KMS-11 (cell line): Measurements from ENCODE around the gene TBC1D2.

ENCODE experiments used
- H2AFZ ChIP-seq: fragments of 200-600 bp; sonication (generic); 2 replicates; pipeline ENCODE4 v1.6.1; 2016; ENCODE audit warnings: antibody characterized with exemption, mixed run types, low read depth
- H3K27ac ChIP-seq: fragments of 200-600 bp; sonication (generic); 2 replicates; pipeline ENCODE4 v1.6.1; 2016; ENCODE audit warnings: mild to moderate bottlenecking, mixed run types
- H3K27me3 ChIP-seq: fragments of 200-600 bp; sonication (generic); 2 replicates; pipeline ENCODE4 v1.6.1; 2017; ENCODE audit warnings: mild to moderate bottlenecking, low read depth, mixed run types, moderate library complexity; ENCODE audit not compliant: insufficient read depth
- H3K36me3 ChIP-seq: fragments of 200-600 bp; sonication (generic); 2 replicates; pipeline ENCODE4 v1.6.1; 2017; ENCODE audit warnings: mild to moderate bottlenecking, mixed run types; ENCODE audit not compliant: insufficient read depth
- H3K4me1 ChIP-seq: fragments of 200-600 bp; sonication (generic); 2 replicates; pipeline ENCODE4 v1.6.1; 2016; ENCODE audit warnings: mild to moderate bottlenecking, low read depth, mixed run types; ENCODE audit not compliant: poor library complexity, severe bottlenecking
- H3K4me2 ChIP-seq: fragments of 200-600 bp; sonication (generic); 2 replicates; pipeline ENCODE4 v1.7.0; 2016; ENCODE audit warnings: mild to moderate bottlenecking, mixed run types
- H3K4me3 ChIP-seq: fragments of 200-600 bp; sonication (generic); IDR thresholded peaks from 2 replicates; pipeline ENCODE4 v1.6.1; 2017; ENCODE audit warnings: low read depth, low read length, mixed read lengths; ENCODE audit not compliant: insufficient read depth
- H3K79me2 ChIP-seq: fragments of 200-600 bp; sonication (generic); 2 replicates; pipeline ENCODE4 v1.6.1; 2016; ENCODE audit warnings: low read depth, mixed run types; ENCODE audit not compliant: insufficient read depth
- H3K9ac ChIP-seq: fragments of 200-600 bp; sonication (generic); 2 replicates; pipeline ENCODE4 v1.6.1; 2016; ENCODE audit warnings: mild to moderate bottlenecking, mixed run types
- H4K20me1 ChIP-seq: fragments of 200-600 bp; sonication (generic); 2 replicates; pipeline ENCODE4 v1.6.1; 2016; ENCODE audit warnings: mild to moderate bottlenecking, mixed run types; ENCODE audit not compliant: insufficient read depth
- TF ChIP-seq, protein P1 (sequence below): fragments of 200-600 bp; sonication (generic); conservative IDR thresholded peaks from 2 replicates; pipeline ENCODE4 v1.6.1; 2017; ENCODE audit warnings: low read depth, mild to moderate bottlenecking, antibody characterized with exemption, low read length, moderate library complexity, mixed read lengths

The TBC1D2 gene

DNA sequence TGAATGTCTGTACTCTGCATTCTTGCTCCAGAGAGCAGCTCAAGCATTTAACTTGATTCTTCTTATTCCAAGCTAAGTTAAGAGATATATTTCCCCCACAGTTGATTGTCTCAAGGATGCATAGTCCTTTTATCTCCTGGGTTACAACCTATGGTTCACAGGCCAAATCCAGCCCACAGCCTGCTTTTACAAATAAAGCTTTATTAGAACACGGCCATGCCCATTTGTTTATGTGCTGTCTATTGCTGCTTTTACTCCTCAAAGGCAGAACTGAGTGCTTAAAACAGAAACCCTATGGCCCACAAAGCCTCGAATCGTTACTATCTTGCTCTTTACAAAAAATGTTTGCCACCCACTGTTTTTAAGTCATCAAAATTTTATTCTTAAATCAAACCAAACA is 25.8 kb downstream of the TBC1D2 start:
- Histone ChIP-seq H3K27me3 (no peaks in the 10 kb centered on the region), H3K4me3 (no peak overlapping the region), H3K4me2 (no peak overlapping the region), H4K20me1 (no peaks in the 10 kb centered on the region), H3K79me2 (no peaks in the 10 kb centered on the region), H2AFZ (no peak overlapping the region), H3K9ac (no peak overlapping the region), H3K36me3 (no peaks in the 10 kb centered on the region), H3K4me1 (no peaks in the 10 kb centered on the region), H3K27ac (no peak overlapping the region)
- TF ChIP-seq, protein P1, sequence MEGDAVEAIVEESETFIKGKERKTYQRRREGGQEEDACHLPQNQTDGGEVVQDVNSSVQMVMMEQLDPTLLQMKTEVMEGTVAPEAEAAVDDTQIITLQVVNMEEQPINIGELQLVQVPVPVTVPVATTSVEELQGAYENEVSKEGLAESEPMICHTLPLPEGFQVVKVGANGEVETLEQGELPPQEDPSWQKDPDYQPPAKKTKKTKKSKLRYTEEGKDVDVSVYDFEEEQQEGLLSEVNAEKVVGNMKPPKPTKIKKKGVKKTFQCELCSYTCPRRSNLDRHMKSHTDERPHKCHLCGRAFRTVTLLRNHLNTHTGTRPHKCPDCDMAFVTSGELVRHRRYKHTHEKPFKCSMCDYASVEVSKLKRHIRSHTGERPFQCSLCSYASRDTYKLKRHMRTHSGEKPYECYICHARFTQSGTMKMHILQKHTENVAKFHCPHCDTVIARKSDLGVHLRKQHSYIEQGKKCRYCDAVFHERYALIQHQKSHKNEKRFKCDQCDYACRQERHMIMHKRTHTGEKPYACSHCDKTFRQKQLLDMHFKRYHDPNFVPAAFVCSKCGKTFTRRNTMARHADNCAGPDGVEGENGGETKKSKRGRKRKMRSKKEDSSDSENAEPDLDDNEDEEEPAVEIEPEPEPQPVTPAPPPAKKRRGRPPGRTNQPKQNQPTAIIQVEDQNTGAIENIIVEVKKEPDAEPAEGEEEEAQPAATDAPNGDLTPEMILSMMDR, result no peak

DNA sequence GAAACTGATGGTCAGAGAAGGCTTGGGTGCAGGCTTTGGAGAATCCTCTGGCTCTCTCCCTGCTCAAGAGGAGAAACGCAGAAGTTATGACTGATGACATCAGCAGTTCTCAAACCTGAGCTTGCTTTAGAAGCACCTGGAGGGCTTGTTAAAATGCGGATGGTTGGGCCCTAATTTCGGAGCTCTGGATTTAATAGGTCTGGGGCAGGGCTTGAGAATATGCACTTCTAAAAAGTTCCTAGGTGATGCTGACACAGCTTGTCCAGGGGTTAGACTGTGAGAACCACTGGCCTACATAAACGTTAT is 26.4 kb downstream of the TBC1D2 start:
- Histone ChIP-seq H3K4me2 (no peak overlapping the region), H3K27me3 (no peaks in the 10 kb centered on the region), H3K9ac (no peak overlapping the region), H3K36me3 (no peaks in the 10 kb centered on the region), H3K4me1 (no peaks in the 10 kb centered on the region), H3K27ac (no peak overlapping the region), H4K20me1 (no peaks in the 10 kb centered on the region), H3K4me3 (no peak overlapping the region), H3K79me2 (no peaks in the 10 kb centered on the region), H2AFZ (no peak overlapping the region)
- TF ChIP-seq, protein P1, result no peak

DNA sequence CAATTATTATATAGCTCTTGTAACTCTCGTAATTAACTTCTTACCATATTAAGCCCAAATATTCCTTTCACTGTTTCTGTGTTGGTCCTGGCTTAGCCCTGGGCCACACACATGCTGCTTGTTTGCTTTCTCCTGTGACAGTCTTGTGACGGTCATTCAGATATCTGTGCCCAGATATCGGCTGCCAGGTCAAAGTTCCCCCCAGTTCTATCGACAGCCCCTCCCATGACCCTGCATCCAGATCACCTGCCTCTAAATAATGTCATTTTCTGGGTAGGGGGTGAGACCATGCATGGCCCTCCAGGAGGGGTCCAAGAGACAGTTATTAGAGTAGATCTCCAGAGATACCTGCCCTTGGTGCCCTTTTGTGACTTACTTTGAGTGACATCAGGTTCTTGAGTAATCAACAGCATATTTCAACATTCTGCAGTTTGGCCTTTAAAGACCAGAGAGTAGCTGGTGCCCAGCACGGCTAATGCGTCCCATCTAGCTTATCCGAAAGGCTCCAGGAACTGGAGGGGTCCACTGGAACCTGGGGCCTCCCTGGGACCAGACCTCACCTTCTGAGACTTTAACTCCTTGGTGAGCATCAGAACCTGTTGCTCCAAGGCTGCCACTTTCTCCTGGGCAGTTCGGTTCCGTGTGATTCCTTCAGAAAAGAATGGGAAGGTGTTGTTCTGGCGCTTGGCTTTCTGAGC is 26.9 kb downstream of the TBC1D2 start:
- Histone ChIP-seq H3K79me2 (no peaks in the 10 kb centered on the region), H3K36me3 (no peaks in the 10 kb centered on the region), H3K4me2 (no peak overlapping the region), H4K20me1 (no peaks in the 10 kb centered on the region), H3K27me3 (no peaks in the 10 kb centered on the region), H3K9ac (no peak overlapping the region), H2AFZ (no peak overlapping the region), H3K4me1 (no peaks in the 10 kb centered on the region), H3K4me3 (no peak overlapping the region), H3K27ac (no peak overlapping the region)
- TF ChIP-seq, protein P1, result no peak

DNA sequence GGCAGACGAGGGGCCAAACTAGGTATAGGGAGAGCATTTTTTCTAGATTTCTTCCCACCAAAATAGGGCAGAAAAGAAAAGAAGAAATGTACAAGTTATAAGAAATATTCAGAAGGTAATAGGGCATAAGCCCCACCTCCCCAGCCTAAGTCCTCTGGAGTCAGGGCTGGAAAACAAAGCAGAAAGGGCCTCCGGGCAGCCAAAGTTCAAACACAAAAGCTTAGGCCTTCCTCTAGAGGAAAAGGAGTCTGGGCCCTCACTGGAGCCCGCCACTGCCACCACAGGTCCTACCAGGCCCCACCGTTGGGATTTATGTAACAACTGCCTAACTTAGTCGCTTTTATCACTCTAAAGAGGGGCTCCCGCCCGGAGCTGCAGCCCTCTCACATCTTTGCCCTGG is 27.6 kb downstream of the TBC1D2 start:
- no peaks in the 10 kb centered on the region for H3K27me3 ChIP-seq
- H3K4me1 ChIP-seq, result no peaks in the 10 kb centered on the region
- H3K4me2 ChIP-seq, result no peak overlapping the region
- H4K20me1 ChIP-seq, result no peaks in the 10 kb centered on the region
- H3K79me2 ChIP-seq, result no peaks in the 10 kb centered on the region
- H2AFZ ChIP-seq, result no peak overlapping the region
- TF ChIP-seq, protein P1, result no peak
- H3K9ac ChIP-seq, result no peak overlapping the region
- H3K27ac ChIP-seq, result no peak overlapping the region
- H3K4me3 ChIP-seq, result no peak overlapping the region
- no peaks in the 10 kb centered on the region for H3K36me3 ChIP-seq
